AG10803 (cell line): ENCODE data around the gene ARID3C.

Source experiments
- DNase-seq: peaks from one replicate; pipeline ENCODE4 v3.0.0; 2010; ENCODE audit warnings: low read depth
- H3K4me3 ChIP-seq: 2 replicates; pipeline ENCODE4 v1.5.1; 2011; ENCODE audit warnings: mild to moderate bottlenecking, low read length, control low read depth
- CTCF ChIP-seq: conservative IDR thresholded peaks from 2 replicates; pipeline ENCODE4 v1.5.1; 2011; ENCODE audit warnings: mild to moderate bottlenecking, low read length, control low read depth, inconsistent platforms

Gene ARID3C

DNA sequence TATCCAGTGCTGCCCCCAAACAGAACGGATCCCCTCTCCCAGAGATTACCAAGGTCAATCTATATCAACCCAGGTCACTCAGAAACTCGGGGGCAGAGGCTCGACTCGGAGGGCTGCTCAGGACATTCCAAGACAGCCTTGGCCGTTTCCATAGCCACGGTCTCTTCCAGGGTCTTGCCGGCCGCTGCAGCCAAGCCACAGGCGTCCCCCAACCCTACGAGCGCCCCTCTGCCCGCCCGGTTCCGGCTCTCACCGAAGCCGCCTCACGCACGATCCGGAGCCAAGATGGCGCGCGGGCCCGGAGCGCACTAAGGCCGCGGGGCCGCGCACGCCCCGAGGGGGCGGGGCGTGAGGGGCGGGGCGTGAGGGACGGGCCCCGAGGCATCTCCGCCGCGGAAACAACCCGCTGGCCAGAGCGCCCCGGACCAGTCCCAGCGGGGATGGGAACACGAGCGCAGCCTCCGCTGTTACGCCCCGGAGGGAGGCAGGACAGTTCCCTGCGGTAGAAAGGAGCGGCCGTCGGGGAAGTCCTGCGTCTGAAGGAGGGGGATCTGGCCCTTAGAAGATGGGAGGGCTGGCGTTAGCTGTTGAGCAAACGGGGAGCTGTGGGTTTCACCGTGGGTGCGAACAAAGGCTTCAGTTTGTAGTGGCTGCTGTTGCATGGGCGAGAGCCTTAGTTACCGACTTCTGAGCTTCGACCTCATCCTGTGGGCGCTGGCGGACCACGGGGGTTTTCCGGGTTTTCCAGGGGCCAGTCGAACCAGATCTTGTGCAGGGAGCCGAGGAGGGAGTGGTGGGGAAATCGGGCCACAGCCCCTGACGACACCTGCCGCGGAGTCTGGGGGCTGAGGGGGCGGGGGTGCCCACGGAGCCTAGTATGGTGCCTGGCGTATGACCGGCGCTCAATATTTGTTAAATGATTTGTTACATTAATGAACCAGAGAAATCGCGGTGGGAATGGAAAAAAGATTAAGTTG lies 16.8 kb downstream of the ARID3C start, which contains the start of gene RPP25L:
TSS of gene RPP25L (minus strand) at position 287 of the 977 bp plus-strand sequence. CDS start 801 bp downstream, outside the sequence.
- peak within 1 kb of the TSS; percentile 84 for H3K4me3 ChIP-seq
- no peak for TF ChIP-seq CTCF
- DNase-seq = peak; percentile 81

DNA sequence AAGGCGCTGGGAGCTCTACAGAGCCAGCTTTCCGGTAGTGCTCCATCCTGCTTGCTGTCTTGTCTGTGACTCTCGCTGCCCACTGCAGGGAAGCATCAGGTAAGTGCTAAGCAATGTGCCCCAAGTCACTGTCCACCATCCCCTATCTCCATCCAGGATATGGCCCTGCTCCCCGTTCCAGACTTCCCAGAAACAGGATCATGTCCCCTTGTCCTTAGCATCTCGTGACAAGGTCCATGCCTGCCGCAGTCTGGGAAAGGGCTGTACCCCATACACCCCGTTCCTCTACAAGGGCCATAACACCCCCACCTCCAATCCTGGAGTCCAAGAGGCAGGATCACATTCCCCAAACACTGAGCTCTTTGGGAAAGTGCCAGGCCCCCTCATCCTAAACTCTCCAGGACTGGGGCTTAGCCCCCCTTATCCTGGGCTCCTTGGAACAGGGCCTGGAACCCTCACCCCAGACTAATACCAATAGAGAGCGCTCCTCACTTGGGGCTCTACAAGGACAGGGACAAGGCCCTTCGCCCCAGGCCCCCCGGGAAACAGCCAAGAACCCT lies 17.5 kb downstream of the ARID3C start:
- no peak for DNase-seq
- peak overlapping the region; percentile 84 for H3K4me3 ChIP-seq
- TF ChIP-seq CTCF = no peak

- no peak for DNase-seq
- H3K4me3 ChIP-seq = peak overlapping the region; percentile 84
- no peak for TF ChIP-seq CTCF
These were observed 18.2 kb downstream of the ARID3C start for GRCh38 chr9:34610434-34611206.

DNA sequence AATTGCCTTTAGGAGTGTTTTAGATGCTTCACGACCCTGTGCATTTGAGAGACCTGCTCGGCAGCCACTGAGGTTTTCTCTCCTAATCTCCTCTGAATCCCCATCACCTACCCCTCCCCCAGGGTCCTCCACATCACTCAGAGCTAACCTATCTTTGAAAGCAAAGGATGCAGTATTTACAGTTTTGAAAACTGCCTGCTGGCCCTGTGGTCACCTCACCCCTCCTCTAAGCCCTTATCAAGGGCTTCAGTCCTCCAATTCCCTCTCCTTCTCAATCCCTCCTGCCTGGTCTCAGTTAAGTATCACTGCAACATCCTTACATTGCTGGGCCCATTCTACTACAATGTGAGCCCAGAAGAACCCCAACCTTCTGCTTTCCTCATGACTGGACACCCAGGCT lies 21.5 kb downstream of the ARID3C start:
- no peak for DNase-seq
- no peak for TF ChIP-seq CTCF
- H3K4me3 ChIP-seq = no peak overlapping the region

- no peak overlapping the region for H3K4me3 ChIP-seq
- DNase-seq = no peak
- TF ChIP-seq CTCF = no peak
These were observed 22.0 kb downstream of the ARID3C start for GRCh38 chr9:34606905-34607304.

GRCh38 chr9:34606190-34606589 lies 22.7 kb downstream of the ARID3C start:
- no peak overlapping the region for H3K4me3 ChIP-seq
- TF ChIP-seq CTCF = no peak
- DNase-seq = no peak
